GM15510 (cell line): Measurements from ENCODE around the gene INSM1.

ENCODE experiments used
- POLR2A ChIP-seq: IDR thresholded peaks from 3 replicates; pipeline ENCODE4 v1.6.1; 2011; ENCODE audit warnings: borderline replicate concordance; ENCODE audit not compliant: insufficient read length; ENCODE audit errors: extremely low read depth

Gene INSM1

GRCh38 chr20:20399531-20400500 lies 31.9 kb downstream of the INSM1 start:
- no peak for TF ChIP-seq POLR2A

- TF ChIP-seq POLR2A, result no peak
Measured at GRCh38 chr20:20401991-20402390, 34.1 kb downstream of the INSM1 start.

GRCh38 chr20:20404633-20405032 lies 36.7 kb downstream of the INSM1 start:
- TF ChIP-seq POLR2A, result no peak

GRCh38 chr20:20405623-20406022 lies 37.7 kb downstream of the INSM1 start:
- no peak for TF ChIP-seq POLR2A

GRCh38 chr20:20406306-20406705 lies 38.4 kb downstream of the INSM1 start:
- no peak for TF ChIP-seq POLR2A

GRCh38 chr20:20407891-20408805 lies 40.2 kb downstream of the INSM1 start:
- TF ChIP-seq POLR2A, result no peak

GRCh38 chr20:20409331-20409730 lies 41.4 kb downstream of the INSM1 start:
- no peak for TF ChIP-seq POLR2A

- TF ChIP-seq POLR2A, result no peak
Measured at GRCh38 chr20:20410678-20411077, 42.8 kb downstream of the INSM1 start.

- no peak for TF ChIP-seq POLR2A
Measured at GRCh38 chr20:20411402-20411801, 43.5 kb downstream of the INSM1 start.

- TF ChIP-seq POLR2A, result no peak
Measured at GRCh38 chr20:20411836-20412235, 43.9 kb downstream of the INSM1 start.

- TF ChIP-seq POLR2A, result no peak
Measured at GRCh38 chr20:20412750-20413149, 44.8 kb downstream of the INSM1 start.

GRCh38 chr20:20413810-20414281 lies 45.9 kb downstream of the INSM1 start:
- TF ChIP-seq POLR2A, result no peak

GRCh38 chr20:20414640-20415220 lies 46.8 kb downstream of the INSM1 start:
- TF ChIP-seq POLR2A, result no peak

- TF ChIP-seq POLR2A, result no peak
Measured at GRCh38 chr20:20415321-20415720, 47.4 kb downstream of the INSM1 start.

GRCh38 chr20:20417876-20418676 lies 50.2 kb downstream of the INSM1 start:
- TF ChIP-seq POLR2A, result no peak
